HepG2 (cell line): Measurements from ENCODE around the gene YIPF4. TPM values are rescaled to one million over a fixed set of nuclear protein-coding genes. Genes with fewer than 3 reads are reported as not detected.

Experiments used
- EED ChIP-seq: sonication (generic); formaldehyde crosslinking; IDR thresholded peaks from 2 replicates; pipeline ENCODE4 v1.5.0; 2020; ENCODE audit warnings: mild to moderate bottlenecking, missing genetic modification reagents
- ELF3 ChIP-seq: IDR thresholded peaks from 2 replicates; pipeline ENCODE4 v1.6.1; 2016; ENCODE audit warnings: missing genetic modification reagents, missing compliant biosample characterization
- ESRRA ChIP-seq: sonication (generic); formaldehyde crosslinking; IDR thresholded peaks from 2 replicates; pipeline ENCODE4 v1.5.1; 2020; ENCODE audit warnings: mild to moderate bottlenecking, low read depth, missing genetic modification reagents
- GATA4 ChIP-seq: sonication (generic); IDR thresholded peaks from 2 replicates; pipeline ENCODE4 v1.6.1; 2016; ENCODE audit warnings: antibody characterized with exemption, low read depth, borderline replicate concordance
- GATAD2A ChIP-seq: IDR thresholded peaks from 2 replicates; pipeline ENCODE4 v1.6.1; 2016
- KDM2A ChIP-seq: sonication (generic); formaldehyde crosslinking; IDR thresholded peaks from 2 replicates; pipeline ENCODE4 v1.4.0; 2020; ENCODE audit warnings: low read depth, missing genetic modification reagents, borderline replicate concordance
- MXI1 ChIP-seq: IDR thresholded peaks from 3 replicates; pipeline ENCODE4 v1.6.1; 2012; ENCODE audit warnings: low read depth, low read length, inconsistent platforms, borderline replicate concordance
- NCOA1 ChIP-seq: sonication (generic); formaldehyde crosslinking; IDR thresholded peaks from 2 replicates; pipeline ENCODE4 v1.9.0; 2021; ENCODE audit warnings: missing genetic modification reagents
- NR1H2 ChIP-seq: sonication (generic); formaldehyde crosslinking; IDR thresholded peaks from 2 replicates; pipeline ENCODE4 v1.8.1; 2022; ENCODE audit warnings: low read depth, missing genetic modification reagents, borderline replicate concordance
- PITX1 ChIP-seq: sonication (generic); formaldehyde crosslinking; IDR thresholded peaks from 2 replicates; pipeline ENCODE4 v1.5.1; 2020; ENCODE audit warnings: mild to moderate bottlenecking, missing genetic modification reagents
- REL ChIP-seq: sonication (generic); formaldehyde crosslinking; conservative IDR thresholded peaks from 2 replicates; pipeline ENCODE4 v1.8.0; 2022; ENCODE audit warnings: mild to moderate bottlenecking, missing genetic modification reagents, moderate library complexity
- RELA ChIP-seq: sonication (generic); formaldehyde crosslinking; IDR thresholded peaks from 2 replicates; pipeline ENCODE4 v1.4.0; 2020; ENCODE audit warnings: missing genetic modification reagents
- REXO4 ChIP-seq: sonication (generic); formaldehyde crosslinking; IDR thresholded peaks from 2 replicates; pipeline ENCODE4 v1.8.0; 2022; ENCODE audit warnings: missing genetic modification reagents, mild to moderate bottlenecking, borderline replicate concordance
- SAFB2 ChIP-seq: sonication (generic); formaldehyde crosslinking; IDR thresholded peaks from 2 replicates; pipeline ENCODE4 v1.5.1; 2020; ENCODE audit warnings: missing genetic modification reagents, low read depth, mild to moderate bottlenecking, borderline replicate concordance
- ZFP1 ChIP-seq: IDR thresholded peaks from 2 replicates; pipeline ENCODE4 v1.6.1; 2016
- ZFX ChIP-seq: sonication (generic); formaldehyde crosslinking; IDR thresholded peaks from 2 replicates; pipeline ENCODE4 v1.4.0; 2020; ENCODE audit warnings: mild to moderate bottlenecking, low read depth, missing genetic modification reagents, moderate library complexity
- ZMAT3 ChIP-seq: sonication (generic); formaldehyde crosslinking; conservative IDR thresholded peaks from 2 replicates; pipeline ENCODE4 v1.7.0; 2021; ENCODE audit warnings: missing genetic modification reagents
- polyA plus RNA-seq, 8 experiments: library from polyadenylated mRNA; depleted of rRNA in 3 of 8; stranded (reverse) in 7 of 8; unstranded in 1 of 8; fragments of >200 nt; fragmentation: Illumina TruSeq in 4 of 8; extraction: Trizol in 4 of 8; gene quantifications; 2 replicates each; pipeline versions ENCODE4 v1.2.1 to v1.2.3, GENCODE V29; 2011 to 2016; ENCODE audit warnings: low read depth in 4 of 8, missing spikeins in 1 of 8, mixed read lengths in 1 of 8; ENCODE audit not compliant: insufficient read depth in 1 of 8
- total RNA-seq, 5 experiments: library from RNA; depleted of rRNA; stranded (reverse); fragments of >200 nt; fragmentation: Illumina TruSeq; extraction: Trizol; gene quantifications; 2 replicates each; pipeline ENCODE4 v1.2.3, GENCODE V29; 2016; ENCODE audit warnings: low read depth in 1 of 5
- TF ChIP-seq, protein P1 (sequence below): IDR thresholded peaks from 2 replicates; pipeline ENCODE4 v1.4.0; 2020; ENCODE audit warnings: mild to moderate bottlenecking, missing genetic modification reagents
- TF ChIP-seq, protein P2 (sequence below): sonication (generic); formaldehyde crosslinking; IDR thresholded peaks from 2 replicates; pipeline ENCODE4 v1.4.0; 2020; ENCODE audit warnings: missing genetic modification reagents, mild to moderate bottlenecking, borderline replicate concordance
- TF ChIP-seq, protein P3 (sequence below): sonication (generic); formaldehyde crosslinking; IDR thresholded peaks from 2 replicates; pipeline ENCODE4 v1.4.0; 2020; ENCODE audit warnings: missing genetic modification reagents

The YIPF4 gene
- total and polyA plus RNA-seq, 2 of the 13 experiments (the other 11 are each of a cell fraction or from before 2014, with no cell fraction given), result 19.0 to 43.9 TPM

DNA sequence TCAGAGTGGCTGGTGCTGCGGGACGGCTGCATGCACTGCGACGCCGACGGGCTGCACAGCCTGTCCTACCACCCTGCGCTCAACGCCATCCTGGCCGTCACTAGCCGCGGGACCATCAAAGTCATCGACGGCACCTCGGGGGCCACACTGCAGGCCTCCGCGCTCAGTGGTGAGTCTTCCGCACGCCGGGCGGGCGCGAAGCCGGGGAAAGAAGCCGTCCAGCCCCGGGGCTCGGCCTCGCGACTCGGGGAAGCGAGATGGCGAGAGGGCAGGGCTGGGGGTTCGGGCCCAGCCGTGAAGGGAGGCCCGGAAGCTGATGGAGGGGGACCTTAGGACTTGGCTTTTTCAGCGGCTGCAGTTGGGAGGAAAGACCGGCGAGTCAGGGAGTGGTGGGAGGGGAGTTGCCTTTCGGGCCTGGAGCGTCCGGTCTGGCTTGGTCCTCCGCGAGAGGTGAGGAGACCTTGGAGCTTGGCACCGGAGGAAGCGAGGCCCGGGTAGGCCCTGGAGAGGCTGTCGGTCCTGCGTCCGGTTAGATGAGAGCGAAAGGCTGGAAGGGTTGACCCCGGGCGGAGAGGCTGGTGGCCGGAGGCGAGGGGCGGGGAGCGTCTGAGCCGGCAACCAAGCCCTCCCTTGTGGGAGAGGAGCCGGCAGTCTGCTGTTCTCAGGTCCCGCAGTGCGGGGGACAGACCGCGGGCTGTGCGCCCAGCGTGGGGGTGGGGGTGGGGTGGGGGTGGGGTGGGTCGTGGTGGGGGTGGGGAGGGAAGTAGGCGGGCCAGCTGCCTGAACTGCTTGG lies 79.8 kb downstream of the YIPF4 start (continued):
- TF ChIP-seq, protein P1, sequence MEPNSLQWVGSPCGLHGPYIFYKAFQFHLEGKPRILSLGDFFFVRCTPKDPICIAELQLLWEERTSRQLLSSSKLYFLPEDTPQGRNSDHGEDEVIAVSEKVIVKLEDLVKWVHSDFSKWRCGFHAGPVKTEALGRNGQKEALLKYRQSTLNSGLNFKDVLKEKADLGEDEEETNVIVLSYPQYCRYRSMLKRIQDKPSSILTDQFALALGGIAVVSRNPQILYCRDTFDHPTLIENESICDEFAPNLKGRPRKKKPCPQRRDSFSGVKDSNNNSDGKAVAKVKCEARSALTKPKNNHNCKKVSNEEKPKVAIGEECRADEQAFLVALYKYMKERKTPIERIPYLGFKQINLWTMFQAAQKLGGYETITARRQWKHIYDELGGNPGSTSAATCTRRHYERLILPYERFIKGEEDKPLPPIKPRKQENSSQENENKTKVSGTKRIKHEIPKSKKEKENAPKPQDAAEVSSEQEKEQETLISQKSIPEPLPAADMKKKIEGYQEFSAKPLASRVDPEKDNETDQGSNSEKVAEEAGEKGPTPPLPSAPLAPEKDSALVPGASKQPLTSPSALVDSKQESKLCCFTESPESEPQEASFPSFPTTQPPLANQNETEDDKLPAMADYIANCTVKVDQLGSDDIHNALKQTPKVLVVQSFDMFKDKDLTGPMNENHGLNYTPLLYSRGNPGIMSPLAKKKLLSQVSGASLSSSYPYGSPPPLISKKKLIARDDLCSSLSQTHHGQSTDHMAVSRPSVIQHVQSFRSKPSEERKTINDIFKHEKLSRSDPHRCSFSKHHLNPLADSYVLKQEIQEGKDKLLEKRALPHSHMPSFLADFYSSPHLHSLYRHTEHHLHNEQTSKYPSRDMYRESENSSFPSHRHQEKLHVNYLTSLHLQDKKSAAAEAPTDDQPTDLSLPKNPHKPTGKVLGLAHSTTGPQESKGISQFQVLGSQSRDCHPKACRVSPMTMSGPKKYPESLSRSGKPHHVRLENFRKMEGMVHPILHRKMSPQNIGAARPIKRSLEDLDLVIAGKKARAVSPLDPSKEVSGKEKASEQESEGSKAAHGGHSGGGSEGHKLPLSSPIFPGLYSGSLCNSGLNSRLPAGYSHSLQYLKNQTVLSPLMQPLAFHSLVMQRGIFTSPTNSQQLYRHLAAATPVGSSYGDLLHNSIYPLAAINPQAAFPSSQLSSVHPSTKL, result no peak
- 0 out of 2 replicates have a peak, but pooled peaks have one; percentile 25 for TF ChIP-seq ZMAT3
- no peak; the same call in 1 of the 2 replicates for TF ChIP-seq REL (CRISPR knock-in tag)
- peak; percentile 57; the same call in 1 of the 2 replicates for TF ChIP-seq NCOA1 (CRISPR knock-in tag)
- TF ChIP-seq ELF3 (CRISPR knock-in tag), result no peak
- TF ChIP-seq GATA4, result no peak
- TF ChIP-seq MXI1, result no peak
- TF ChIP-seq, protein P2, sequence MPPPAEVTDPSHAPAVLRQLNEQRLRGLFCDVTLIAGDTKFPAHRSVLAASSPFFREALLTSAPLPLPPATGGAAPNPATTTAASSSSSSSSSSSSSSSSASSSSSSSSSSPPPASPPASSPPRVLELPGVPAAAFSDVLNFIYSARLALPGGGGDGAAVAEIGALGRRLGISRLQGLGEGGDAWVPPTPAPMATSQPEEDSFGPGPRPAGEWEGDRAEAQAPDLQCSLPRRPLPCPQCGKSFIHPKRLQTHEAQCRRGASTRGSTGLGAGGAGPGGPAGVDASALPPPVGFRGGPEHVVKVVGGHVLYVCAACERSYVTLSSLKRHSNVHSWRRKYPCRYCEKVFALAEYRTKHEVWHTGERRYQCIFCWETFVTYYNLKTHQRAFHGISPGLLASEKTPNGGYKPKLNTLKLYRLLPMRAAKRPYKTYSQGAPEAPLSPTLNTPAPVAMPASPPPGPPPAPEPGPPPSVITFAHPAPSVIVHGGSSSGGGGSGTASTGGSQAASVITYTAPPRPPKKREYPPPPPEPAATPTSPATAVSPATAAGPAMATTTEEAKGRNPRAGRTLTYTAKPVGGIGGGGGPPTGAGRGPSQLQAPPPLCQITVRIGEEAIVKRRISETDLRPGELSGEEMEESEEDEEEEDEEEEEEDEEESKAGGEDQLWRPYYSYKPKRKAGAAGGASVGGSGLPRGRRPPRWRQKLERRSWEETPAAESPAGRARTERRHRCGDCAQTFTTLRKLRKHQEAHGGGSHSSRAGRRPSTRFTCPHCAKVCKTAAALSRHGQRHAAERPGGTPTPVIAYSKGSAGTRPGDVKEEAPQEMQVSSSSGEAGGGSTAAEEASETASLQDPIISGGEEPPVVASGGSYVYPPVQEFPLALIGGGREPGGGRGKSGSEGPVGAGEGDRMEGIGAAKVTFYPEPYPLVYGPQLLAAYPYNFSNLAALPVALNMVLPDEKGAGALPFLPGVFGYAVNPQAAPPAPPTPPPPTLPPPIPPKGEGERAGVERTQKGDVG, result no peak
- no peak for TF ChIP-seq GATAD2A
- TF ChIP-seq ZFX (CRISPR knock-in tag), result peak; percentile 94
- 0 out of 2 replicates have a peak, but pooled peaks have one; percentile 11 for TF ChIP-seq SAFB2 (CRISPR knock-in tag)
- TF ChIP-seq NR1H2 (CRISPR knock-in tag), result no peak; the same call in 1 of the 2 replicates
- TF ChIP-seq REXO4 (CRISPR knock-in tag), result no peak
- peak; percentile 90 for TF ChIP-seq KDM2A (CRISPR knock-in tag)
- no peak for TF ChIP-seq ZFP1
- no peak for TF ChIP-seq PITX1 (CRISPR knock-in tag)
- no peak for TF ChIP-seq RELA (CRISPR knock-in tag)
- TF ChIP-seq, protein P3, sequence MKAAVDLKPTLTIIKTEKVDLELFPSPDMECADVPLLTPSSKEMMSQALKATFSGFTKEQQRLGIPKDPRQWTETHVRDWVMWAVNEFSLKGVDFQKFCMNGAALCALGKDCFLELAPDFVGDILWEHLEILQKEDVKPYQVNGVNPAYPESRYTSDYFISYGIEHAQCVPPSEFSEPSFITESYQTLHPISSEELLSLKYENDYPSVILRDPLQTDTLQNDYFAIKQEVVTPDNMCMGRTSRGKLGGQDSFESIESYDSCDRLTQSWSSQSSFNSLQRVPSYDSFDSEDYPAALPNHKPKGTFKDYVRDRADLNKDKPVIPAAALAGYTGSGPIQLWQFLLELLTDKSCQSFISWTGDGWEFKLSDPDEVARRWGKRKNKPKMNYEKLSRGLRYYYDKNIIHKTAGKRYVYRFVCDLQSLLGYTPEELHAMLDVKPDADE (CRISPR knock-in tag), result no peak
- no peak; the same call in 1 of the 2 replicates for TF ChIP-seq EED (CRISPR knock-in tag)
- no peak for TF ChIP-seq ESRRA
